Uterus (tissue), 4 donors: ENCODE data around the gene SLFN11. TPM values are rescaled to one million over a fixed set of nuclear protein-coding genes. Genes with fewer than 3 reads are reported as not detected.
"Not testable (repeated sequence)": the region's sequence is repeated elsewhere in the genome, so short reads cannot be mapped to it uniquely, and the experiment has no call there.

ENCODE experiments used
- DNase-seq, 2 donors: peaks; one replicate each; pipeline ENCODE4 v3.0.0-alpha.2; 2019 to 2020
- H3K27ac ChIP-seq, 2 donors: fragments of 200-600 bp; sonication (generic); 1 replicate in 1 of 2; 2 replicates in 1 of 2; pipeline ENCODE4 v1.5.1; 2016 to 2018
- H3K27me3 ChIP-seq, 2 donors: fragments of 200-600 bp; sonication (generic); one replicate each; pipeline ENCODE4 v1.5.1; 2018 to 2019; ENCODE audit warnings: control low read depth in 1 of 2
- H3K36me3 ChIP-seq, 2 donors: fragments of 200-600 bp; sonication (generic); one replicate each; pipeline ENCODE4 v1.5.1; 2019; ENCODE audit warnings: control low read depth in 1 of 2
- H3K4me1 ChIP-seq, 2 donors: fragments of 200-600 bp; sonication (generic); one replicate each; pipeline ENCODE4 v1.5.1; 2018 to 2019; ENCODE audit warnings: control low read depth in 1 of 2
- H3K4me3 ChIP-seq, 2 donors: fragments of 200-600 bp; sonication (generic); 1 replicate in 1 of 2; 2 replicates in 1 of 2; pipeline ENCODE4 v1.5.1; 2018 to 2019; ENCODE audit warnings: mild to moderate bottlenecking in 1 of 2
- H3K9me3 ChIP-seq, 2 donors: fragments of 200-600 bp; sonication (generic); one replicate each; pipeline ENCODE4 v1.5.1; 2019; ENCODE audit warnings: control low read depth in 1 of 2
- POLR2A ChIP-seq, 2 donors: fragments of 450-650 bp; IDR thresholded peaks; one replicate each; pipeline ENCODE4 v1.6.1; 2016; ENCODE audit warnings: antibody characterized with exemption in 2 of 2, mild to moderate bottlenecking in 1 of 2, moderate library complexity in 1 of 2
- intact Hi-C: fragments of 100-400 bp; cut with DNase I; formaldehyde crosslinking; loops from one replicate; pipeline ENCODE4 v1.15.1; 2023; ENCODE audit warnings: low total_unique reads
- total RNA-seq, 4 donors: library from RNA; depleted of rRNA in 3 of 4; stranded (reverse); fragments of >200 nt in 3 of 4; gene quantifications; one replicate each; pipeline versions ENCODE4 v1.1.0 to v1.2.4, GENCODE V29; 2014 to 2023
- TF ChIP-seq, protein P1 (sequence below), 4 experiments: fragments of 200-600 bp in 2 of 4; fragments of 450-650 bp in 2 of 4; sonication (generic) in 2 of 4; IDR thresholded peaks; one replicate each; pipeline ENCODE4 v1.5.1; 2016 to 2019; ENCODE audit warnings: antibody characterized with exemption in 4 of 4, mild to moderate bottlenecking in 2 of 4, moderate library complexity in 1 of 4
- donor health status: DM: yes; HTN: yes; CAD: no.

SLFN11 gene
- total RNA-seq, 4 donors from 2014 or later: 24.6 to 87.1 (median 54.8) TPM

DNA sequence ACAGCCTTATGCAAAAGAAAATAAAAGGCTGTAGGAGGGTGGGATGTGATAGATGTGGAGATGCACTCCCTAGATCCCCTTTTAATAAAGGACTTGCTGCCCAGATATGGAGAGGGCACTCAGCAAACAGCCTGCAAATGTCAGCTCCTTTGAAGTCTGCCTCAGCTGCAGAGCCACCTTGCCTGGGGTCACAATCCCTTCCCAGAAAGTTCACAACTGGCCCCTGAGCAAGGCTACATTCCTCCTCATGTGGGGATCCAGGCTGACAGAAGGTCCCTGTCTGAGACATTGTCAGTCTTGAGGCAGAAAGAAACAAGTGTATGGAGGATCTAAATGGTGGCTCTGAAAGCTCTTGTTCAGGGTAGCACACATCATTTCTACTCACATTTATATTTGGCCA lies 36.1 kb downstream of the SLFN11 start:
- no peak overlapping the region for H3K4me3 ChIP-seq
- no peak overlapping the region for H3K27ac ChIP-seq
- DNase-seq: no peak
- H3K27me3 ChIP-seq: no peaks in the 10 kb centered on the region
- H3K36me3 ChIP-seq: no peaks in the 10 kb centered on the region
- TF ChIP-seq, protein P1, sequence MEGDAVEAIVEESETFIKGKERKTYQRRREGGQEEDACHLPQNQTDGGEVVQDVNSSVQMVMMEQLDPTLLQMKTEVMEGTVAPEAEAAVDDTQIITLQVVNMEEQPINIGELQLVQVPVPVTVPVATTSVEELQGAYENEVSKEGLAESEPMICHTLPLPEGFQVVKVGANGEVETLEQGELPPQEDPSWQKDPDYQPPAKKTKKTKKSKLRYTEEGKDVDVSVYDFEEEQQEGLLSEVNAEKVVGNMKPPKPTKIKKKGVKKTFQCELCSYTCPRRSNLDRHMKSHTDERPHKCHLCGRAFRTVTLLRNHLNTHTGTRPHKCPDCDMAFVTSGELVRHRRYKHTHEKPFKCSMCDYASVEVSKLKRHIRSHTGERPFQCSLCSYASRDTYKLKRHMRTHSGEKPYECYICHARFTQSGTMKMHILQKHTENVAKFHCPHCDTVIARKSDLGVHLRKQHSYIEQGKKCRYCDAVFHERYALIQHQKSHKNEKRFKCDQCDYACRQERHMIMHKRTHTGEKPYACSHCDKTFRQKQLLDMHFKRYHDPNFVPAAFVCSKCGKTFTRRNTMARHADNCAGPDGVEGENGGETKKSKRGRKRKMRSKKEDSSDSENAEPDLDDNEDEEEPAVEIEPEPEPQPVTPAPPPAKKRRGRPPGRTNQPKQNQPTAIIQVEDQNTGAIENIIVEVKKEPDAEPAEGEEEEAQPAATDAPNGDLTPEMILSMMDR (IDR thresholded peaks at IDR 0.05): no peak
- TF ChIP-seq POLR2A (IDR thresholded peaks at IDR 0.05): no peak
- H3K4me1 ChIP-seq: no peaks in the 10 kb centered on the region
- intact Hi-C loops: no loop called here
- H3K9me3 ChIP-seq: no peaks in the 10 kb centered on the region

DNA sequence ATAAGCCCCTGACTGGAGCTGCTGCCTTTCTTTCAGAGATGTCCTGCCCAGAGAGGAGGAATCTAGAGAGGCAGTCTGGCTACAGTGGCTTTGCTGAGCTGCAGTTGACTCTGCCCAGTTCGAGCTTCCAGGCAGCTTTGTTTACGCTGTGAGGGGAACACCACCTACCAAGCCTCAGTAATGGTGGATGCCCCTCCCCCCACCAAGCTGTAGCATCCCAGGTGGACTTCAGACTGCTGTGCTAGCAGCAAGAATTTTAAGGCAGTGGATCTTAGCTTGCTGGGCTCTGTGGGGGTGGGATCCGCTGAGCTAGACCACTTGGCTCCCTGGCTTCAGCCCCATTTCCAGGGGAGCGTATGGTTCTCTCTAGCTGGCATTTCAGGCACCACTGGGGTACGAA lies 39.8 kb downstream of the SLFN11 start:
- H3K27me3 ChIP-seq, H3K9me3 ChIP-seq, H3K27ac ChIP-seq, H3K4me3 ChIP-seq, H3K4me1 ChIP-seq, intact Hi-C loops, DNase-seq, H3K36me3 ChIP-seq: not testable (repeated sequence)

DNA sequence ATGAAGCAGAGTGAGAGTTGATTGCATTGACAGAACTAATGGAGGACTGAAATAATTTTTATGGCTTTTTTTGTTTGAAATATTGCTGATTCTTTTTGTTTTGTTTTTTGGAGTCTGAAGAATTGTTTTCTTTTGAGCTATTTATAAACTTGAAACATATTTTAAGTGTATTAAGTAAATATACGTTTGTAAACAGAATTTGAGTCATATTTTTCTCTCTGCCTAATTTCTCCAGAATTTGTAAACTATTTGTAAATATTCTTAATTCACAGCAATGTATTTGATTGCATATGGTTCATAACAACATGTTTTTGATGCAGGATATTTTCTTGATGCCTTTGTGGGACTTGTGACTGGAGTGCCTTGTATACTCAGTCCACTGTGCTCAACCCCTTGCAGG lies 50.7 kb downstream of the SLFN11 start:
- no peaks in the 10 kb centered on the region for H3K4me1 ChIP-seq
- no peaks in the 10 kb centered on the region for H3K9me3 ChIP-seq
- no peaks in the 10 kb centered on the region for H3K27me3 ChIP-seq
- H3K4me3 ChIP-seq: no peak overlapping the region
- TF ChIP-seq, protein P1 (IDR thresholded peaks at IDR 0.05): no peak
- no peak for TF ChIP-seq POLR2A (IDR thresholded peaks at IDR 0.05)
- H3K36me3 ChIP-seq: no peaks in the 10 kb centered on the region
- intact Hi-C loops: no loop called here
- no peak overlapping the region for H3K27ac ChIP-seq
- no peak for DNase-seq

DNA sequence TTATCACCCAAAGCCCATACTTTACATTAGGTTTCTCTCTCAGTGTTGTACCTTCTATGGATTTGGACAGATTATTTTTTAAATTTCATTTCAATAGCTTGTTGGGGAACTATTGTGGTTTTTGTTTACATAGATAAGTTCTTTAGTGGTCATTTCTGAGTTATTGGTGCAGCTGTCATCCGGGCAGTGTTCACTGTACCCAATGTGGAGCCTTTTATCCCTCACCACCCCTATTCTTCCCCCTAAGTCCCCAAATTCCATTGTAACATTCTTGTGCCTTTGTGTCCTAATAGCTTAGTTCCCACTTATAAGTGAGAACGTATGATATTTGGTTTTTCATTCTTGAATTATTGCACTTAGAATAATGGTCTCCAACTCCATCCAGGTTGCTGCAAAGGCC lies 57.5 kb downstream of the SLFN11 start:
- no peak for DNase-seq
- no peak overlapping the region for H3K27ac ChIP-seq
- TF ChIP-seq POLR2A (IDR thresholded peaks at IDR 0.05): no peak
- TF ChIP-seq, protein P1 (IDR thresholded peaks at IDR 0.05): no peak
- no peaks in the 10 kb centered on the region for H3K36me3 ChIP-seq
- no peaks in the 10 kb centered on the region for H3K4me1 ChIP-seq
- no peaks in the 10 kb centered on the region for H3K27me3 ChIP-seq
- intact Hi-C loops: loop anchor here (5.0 kb wide), 1 partner anchor 436 kb away; the partner anchor contains the start of gene GAS2L2
- H3K4me3 ChIP-seq: no peak overlapping the region
- no peaks in the 10 kb centered on the region for H3K9me3 ChIP-seq

DNA sequence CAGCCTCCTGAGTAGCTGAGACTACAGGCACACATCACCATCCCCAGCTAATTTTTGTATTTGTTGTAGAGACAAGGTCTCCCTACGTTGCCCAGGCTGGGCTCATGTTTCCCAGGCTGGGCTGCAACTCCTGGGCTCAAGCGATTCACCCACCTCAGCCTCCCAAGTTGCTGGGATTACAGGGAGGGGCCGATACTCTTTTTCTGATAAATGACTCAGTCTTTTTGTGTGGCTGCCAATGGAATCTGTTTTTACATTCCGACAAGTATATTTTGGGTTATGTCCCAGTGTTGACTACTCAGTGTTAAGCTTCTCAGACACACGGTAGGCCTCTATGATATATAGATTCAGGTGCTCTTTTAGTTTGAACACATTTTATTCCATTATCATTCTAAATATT lies 58.1 kb downstream of the SLFN11 start:
- H3K27ac ChIP-seq: peak overlapping the region; percentile 35 to 54
- TF ChIP-seq, protein P1 (IDR thresholded peaks at IDR 0.05): no peak
- no peak for TF ChIP-seq POLR2A (IDR thresholded peaks at IDR 0.05)
- no peaks in the 10 kb centered on the region for H3K27me3 ChIP-seq
- intact Hi-C loops: loop anchor here (5.0 kb wide), 1 partner anchor 437 kb away; the partner anchor contains the start of gene GAS2L2
- H3K36me3 ChIP-seq: no peaks in the 10 kb centered on the region
- H3K9me3 ChIP-seq: no peaks in the 10 kb centered on the region
- DNase-seq: no peak
- H3K4me3 ChIP-seq: no peak overlapping the region
- no peaks in the 10 kb centered on the region for H3K4me1 ChIP-seq
